ENCODE measurements around the gene UCK1.
"Not testable (repeated sequence)": the region's sequence is repeated elsewhere in the genome, so short reads cannot be mapped to it uniquely, and the experiment has no call there.

The UCK1 gene

GRCh38 chr9:131554087-131554842 lies 23.2 kb upstream of the UCK1 start:
- DNase-seq (ENCODE audit: low read depth) = no peak

DNA sequence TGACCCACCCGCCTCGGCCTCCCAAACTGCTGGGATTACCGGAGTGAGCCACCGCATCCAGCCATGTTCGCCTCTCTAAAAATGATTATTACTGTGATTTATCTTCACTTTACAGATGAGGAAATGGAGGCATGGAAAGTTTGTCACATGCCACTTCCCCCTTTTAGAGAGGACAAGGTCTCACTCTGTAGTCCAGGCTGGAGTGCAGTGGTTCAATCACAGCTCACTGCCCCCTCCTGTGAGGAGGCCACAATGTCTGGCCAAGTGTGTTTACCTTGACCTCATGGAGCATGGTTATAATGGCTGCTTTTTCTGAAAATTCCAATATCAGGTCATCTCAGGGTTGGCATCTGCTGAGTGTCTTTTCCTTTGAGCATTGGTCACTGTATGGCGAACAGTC lies 21.0 kb upstream of the UCK1 start:
- DNase-seq (ENCODE audit: low read depth) = no peak

- DNase-seq (ENCODE audit: low read depth) = not testable (repeated sequence)
These were observed 19.4 kb upstream of the UCK1 start for GRCh38 chr9:131550465-131550864.

DNA sequence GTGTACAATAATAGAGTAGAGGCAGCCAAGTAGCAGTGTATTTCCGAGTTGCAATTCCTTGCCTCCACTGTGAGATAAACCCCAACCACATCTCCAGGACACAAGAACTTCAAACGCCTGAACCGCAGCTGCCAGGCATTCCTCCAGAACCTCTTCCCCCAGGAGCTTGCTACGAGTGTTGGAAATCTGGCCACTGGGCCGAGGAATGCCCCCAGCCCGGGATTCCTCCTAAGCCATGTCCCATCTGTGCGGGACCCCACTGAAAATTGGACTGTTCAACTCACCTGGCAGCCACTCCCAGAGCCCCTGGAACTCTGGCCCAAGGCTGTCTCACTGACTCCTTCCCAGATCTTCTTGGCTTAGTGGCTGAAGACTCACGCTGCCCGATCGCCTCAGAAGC lies 18.1 kb upstream of the UCK1 start:
- not testable (repeated sequence) for DNase-seq (ENCODE audit: low read depth)

GRCh38 chr9:131546336-131547084 lies 15.4 kb upstream of the UCK1 start:
- no peak for DNase-seq (ENCODE audit: low read depth)

- no peak for DNase-seq (ENCODE audit: low read depth)
These were observed 14.8 kb upstream of the UCK1 start for GRCh38 chr9:131545786-131546335.

DNA sequence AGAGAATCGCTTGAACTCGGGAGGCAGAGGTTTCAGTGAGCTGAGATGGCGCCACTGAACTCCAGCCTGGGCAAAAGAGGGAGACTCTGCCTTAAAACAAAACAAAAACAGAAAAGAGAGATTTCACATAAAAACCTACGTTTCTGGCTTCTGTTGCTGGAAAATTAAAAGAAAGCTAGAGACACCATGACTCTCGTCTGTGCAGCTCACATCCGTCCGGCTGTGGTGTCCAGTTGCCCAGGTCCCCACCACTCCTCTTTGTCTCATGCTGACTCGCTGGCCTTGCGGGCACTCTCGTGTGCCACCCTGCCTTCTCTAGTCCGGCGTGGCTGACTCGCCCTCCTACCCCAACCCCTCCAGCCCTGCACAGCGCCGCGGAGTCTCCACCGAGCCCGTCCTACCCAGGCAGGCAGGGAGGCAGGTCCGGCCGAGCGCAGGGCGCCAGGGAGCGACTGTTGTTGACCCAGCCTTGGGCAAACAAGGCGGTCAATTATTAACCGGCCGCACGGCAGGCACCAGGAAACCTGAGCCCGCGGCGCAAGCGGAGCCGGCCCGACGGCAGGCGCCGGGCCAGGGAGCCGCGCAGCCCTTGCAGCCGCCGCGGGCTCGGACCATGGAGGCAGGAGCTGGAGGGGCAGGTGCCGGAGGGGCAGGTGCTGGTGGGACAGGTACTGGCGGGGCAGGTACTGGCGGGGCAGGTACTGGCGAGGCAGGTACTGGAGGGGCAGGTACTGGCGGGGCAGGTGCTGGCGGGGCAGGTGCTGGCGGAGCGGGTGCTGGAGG lies 14.1 kb upstream of the UCK1 start, which contains the start of gene PRRT1B:
TSS of gene PRRT1B (plus strand) at position 521 of the 783 bp plus-strand sequence. CDS start at position 614, 93 bp downstream.
- no peak for DNase-seq (ENCODE audit: low read depth)

DNA sequence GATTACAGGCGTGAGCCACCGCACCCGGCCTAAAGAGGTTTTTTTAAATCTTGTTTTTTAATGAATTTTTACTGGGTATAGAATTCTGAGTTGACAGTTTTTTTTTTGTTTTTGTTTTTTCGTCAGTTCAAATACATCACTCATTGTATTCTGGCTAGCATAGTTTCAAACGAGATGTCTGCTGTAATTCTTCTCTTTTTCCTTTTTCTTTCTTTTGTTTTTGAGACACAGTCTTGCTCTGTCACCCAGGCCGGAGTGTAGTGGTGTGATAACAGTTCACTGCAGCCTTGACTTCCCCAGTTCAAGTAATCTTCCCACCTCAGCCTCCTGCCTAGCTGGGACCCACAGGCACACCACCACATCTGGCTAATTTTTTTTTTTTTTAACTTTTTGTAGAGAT lies 12.1 kb upstream of the UCK1 start:
- DNase-seq (ENCODE audit: low read depth) = no peak

DNA sequence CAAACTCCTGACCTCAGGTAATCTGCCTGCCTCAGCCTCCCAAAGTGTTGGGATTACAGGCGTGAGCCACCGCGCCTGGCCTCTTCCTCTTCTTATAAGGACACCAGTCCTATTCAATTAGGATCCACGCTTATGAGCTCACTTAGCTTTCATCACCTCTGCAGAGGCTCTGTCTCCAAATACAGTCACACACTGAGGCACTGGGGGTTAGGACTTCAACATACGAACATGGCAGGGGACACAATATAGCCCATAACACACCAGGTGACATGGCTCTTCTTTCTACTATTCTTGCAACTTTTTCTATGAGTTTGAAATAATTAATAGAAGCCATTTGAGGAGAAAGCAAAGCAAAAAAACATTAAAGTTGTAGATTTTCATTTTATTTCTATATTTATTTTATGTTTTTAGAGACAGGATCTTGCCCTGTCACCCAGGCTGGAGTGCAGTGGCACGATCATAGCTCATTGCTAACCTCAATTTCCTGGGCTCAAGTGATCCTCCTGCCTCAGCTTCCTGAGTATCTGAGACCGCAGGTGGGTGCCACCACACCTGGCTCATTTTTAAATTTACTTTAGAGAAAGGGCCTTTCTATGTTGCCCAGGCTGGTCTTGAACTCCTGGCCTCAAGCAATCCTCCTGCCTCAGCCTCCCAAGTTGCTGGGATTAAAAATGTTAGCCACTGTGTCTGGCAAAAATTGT lies 8.3 kb upstream of the UCK1 start:
- no peak for DNase-seq (ENCODE audit: low read depth)

- DNase-seq (ENCODE audit: low read depth) = no peak
These were observed 6.9 kb upstream of the UCK1 start for GRCh38 chr9:131537946-131538345.

DNA sequence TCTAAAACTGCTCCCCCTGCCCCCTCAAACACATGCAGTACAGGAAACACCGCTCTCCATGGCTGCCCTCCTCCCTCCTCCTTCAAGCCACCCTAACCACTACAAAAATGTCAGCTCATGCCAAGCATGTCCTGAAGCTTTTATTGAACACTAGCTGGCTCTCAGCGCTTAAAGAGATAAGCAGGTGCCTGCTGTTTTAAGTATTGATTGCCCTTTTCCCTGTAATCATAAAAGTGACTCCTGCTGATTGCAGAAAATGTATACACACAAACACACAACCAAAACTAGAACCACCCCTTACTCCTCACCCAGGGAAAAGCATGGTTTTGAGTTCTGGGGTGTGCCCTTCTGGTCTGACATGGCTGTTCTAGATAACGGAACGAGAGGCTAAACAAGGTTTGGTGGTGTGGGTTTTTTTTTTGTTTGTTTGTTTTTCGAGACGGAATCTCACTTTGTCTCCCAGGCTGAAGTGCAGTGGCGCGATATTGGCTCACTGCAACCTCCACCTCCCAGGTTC lies 3.7 kb upstream of the UCK1 start:
- DNase-seq (ENCODE audit: low read depth) = no peak

- no peak for DNase-seq (ENCODE audit: low read depth)
These were observed 530 bp downstream of the UCK1 start for GRCh38 chr9:131530546-131530919.

GRCh38 chr9:131529597-131530545 lies 1.2 kb downstream of the UCK1 start:
- no peak for DNase-seq (ENCODE audit: low read depth)

DNA sequence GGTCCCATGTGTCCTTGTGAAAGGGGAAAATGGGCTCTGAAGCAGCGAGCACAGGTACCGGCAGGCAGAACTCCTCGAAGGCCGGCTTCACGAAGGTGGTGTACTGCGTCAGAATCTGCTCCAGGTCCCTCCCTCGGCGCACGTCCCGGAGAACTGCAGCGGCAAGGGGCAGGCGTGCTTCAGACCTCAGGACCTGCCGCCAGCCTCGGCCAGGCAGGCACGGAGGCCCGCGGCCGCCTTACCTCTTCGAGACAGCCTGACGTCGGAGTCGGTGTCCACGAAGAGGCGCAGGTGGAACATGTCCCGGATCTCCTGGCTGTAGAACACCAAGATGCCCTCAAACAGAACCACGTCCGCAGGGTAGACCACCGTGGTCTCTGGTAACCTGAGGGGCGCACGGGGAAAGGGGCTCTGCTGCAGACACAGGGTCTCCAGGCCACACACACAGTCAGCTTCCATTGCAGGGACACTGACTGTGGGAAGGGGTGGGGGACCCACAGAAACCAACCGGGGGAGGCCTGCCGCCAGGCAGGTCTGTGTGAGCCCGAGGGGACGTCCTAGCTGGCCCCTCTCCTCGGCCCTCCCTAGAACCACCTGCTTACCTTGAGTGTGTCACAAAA lies 2.1 kb downstream of the UCK1 start:
- DNase-seq (ENCODE audit: low read depth) = no peak

- DNase-seq (ENCODE audit: low read depth) = no peak
These were observed 2.9 kb downstream of the UCK1 start for GRCh38 chr9:131528186-131528585.

- no peak for DNase-seq (ENCODE audit: low read depth)
These were observed 5.2 kb downstream of the UCK1 start for GRCh38 chr9:131525643-131526565.

GRCh38 chr9:131524665-131525315 lies 6.3 kb downstream of the UCK1 start:
- no peak for DNase-seq (ENCODE audit: low read depth)
